Measurements from ENCODE around the gene ALOX12B. TPM values are rescaled to one million over a fixed set of nuclear protein-coding genes. Genes with fewer than 3 reads are reported as not detected.

ALOX12B gene
- total RNA-seq, 1 experiment from 2014 or later: not detected

Other genes with a start within 250 kb of the ALOX12B start
- not detected in 2 replicates for gene TMEM88, start 232.7 kb downstream of the ALOX12B start, total RNA-seq (2014; rRNA removed; shearing (Covaris generic))
- gene NAA38, start 230.2 kb downstream of the ALOX12B start, total RNA-seq (2014; rRNA removed; shearing (Covaris generic)): 90.7 and 148 TPM in 2 replicates
- gene CYB5D1, start 229.7 kb downstream of the ALOX12B start, total RNA-seq (2014; rRNA removed; shearing (Covaris generic)): 2.6 and 2.8 TPM in 2 replicates
- gene CHD3, start 198.9 kb downstream of the ALOX12B start, total RNA-seq (2014; rRNA removed; shearing (Covaris generic)): 58.3 and 101 TPM in 2 replicates
- gene RNF227, start 171.4 kb downstream of the ALOX12B start, total RNA-seq (2014; rRNA removed; shearing (Covaris generic)): 0.42 TPM in 1 of 2 replicates, not detected in the other
- gene KCNAB3, start 157.9 kb downstream of the ALOX12B start, total RNA-seq (2014; rRNA removed; shearing (Covaris generic)): 0.45 and 2.7 TPM in 2 replicates
- gene TRAPPC1, start 155.8 kb downstream of the ALOX12B start, total RNA-seq (2014; rRNA removed; shearing (Covaris generic)): 30.3 and 48.4 TPM in 2 replicates
- gene CNTROB, start 155.5 kb downstream of the ALOX12B start, total RNA-seq (2014; rRNA removed; shearing (Covaris generic)): 30.9 and 41.4 TPM in 2 replicates
- gene GUCY2D, start 85.1 kb downstream of the ALOX12B start, total RNA-seq (2014; rRNA removed; shearing (Covaris generic)): not detected in 2 replicates
- gene ALOX15B, start 48.7 kb downstream of the ALOX12B start, total RNA-seq (2014; rRNA removed; shearing (Covaris generic)): not detected in 2 replicates
- not detected in 2 replicates for gene ALOXE3, start 30.8 kb upstream of the ALOX12B start, total RNA-seq (2014; rRNA removed; shearing (Covaris generic))
- not detected in 2 replicates for gene HES7, start 36.4 kb upstream of the ALOX12B start, total RNA-seq (2014; rRNA removed; shearing (Covaris generic))
- 1.0 and 8.3 TPM in 2 replicates for gene PER1, start 64.7 kb upstream of the ALOX12B start, total RNA-seq (2014; rRNA removed; shearing (Covaris generic))
- 2.9 and 9.7 TPM in 2 replicates for gene VAMP2, start 75.2 kb upstream of the ALOX12B start, total RNA-seq (2014; rRNA removed; shearing (Covaris generic))
- gene TMEM107, start 88.7 kb upstream of the ALOX12B start, total RNA-seq (2014; rRNA removed; shearing (Covaris generic)): 11.5 and 15.9 TPM in 2 replicates
- gene BORCS6, start 102.5 kb upstream of the ALOX12B start, total RNA-seq (2014; rRNA removed; shearing (Covaris generic)): 4.3 and 7.4 TPM in 2 replicates
- gene AURKB, start 122.9 kb upstream of the ALOX12B start, total RNA-seq (2014; rRNA removed; shearing (Covaris generic)): 99.7 and 119 TPM in 2 replicates
- gene CTC1, start 160.3 kb upstream of the ALOX12B start, total RNA-seq (2014; rRNA removed; shearing (Covaris generic)): 0.60 and 1.3 TPM in 2 replicates
- gene PFAS, start 161.6 kb upstream of the ALOX12B start, total RNA-seq (2014; rRNA removed; shearing (Covaris generic)): 29.3 and 60.1 TPM in 2 replicates
- gene RANGRF, start 201.0 kb upstream of the ALOX12B start, total RNA-seq (2014; rRNA removed; shearing (Covaris generic)): 7.6 and 12.7 TPM in 2 replicates
- 0.74 TPM in 1 of 2 replicates, not detected in the other for gene SLC25A35, start 207.7 kb upstream of the ALOX12B start, total RNA-seq (2014; rRNA removed; shearing (Covaris generic))
- gene ARHGEF15, start 222.5 kb upstream of the ALOX12B start, total RNA-seq (2014; rRNA removed; shearing (Covaris generic)): not detected in 2 replicates

All from SJSA1 (cell line).